ENCODE results near the gene ZSCAN1. TPM values are rescaled to one million over a fixed set of nuclear protein-coding genes. Genes with fewer than 3 reads are reported as not detected.

Gene ZSCAN1
- total RNA-seq, 3 donors from 2014 or later (not counting 1 experiment from before 2014, with no cell fraction given), result not detected

- H3K27me3 Mint-ChIP-seq (ENCODE audit: low read depth in 2 of 2), result no peaks in the 10 kb centered on the region
- peaks cover 75% of the 10 kb centered on the region for H3K9me3 ChIP-seq (ENCODE audit: control insufficient read depth, insufficient read depth, low read length)
- H3K4me1 ChIP-seq (ENCODE audit: control insufficient read depth, insufficient read depth, low read length), result peaks cover 13% of the 10 kb centered on the region
- no peak overlapping the region for H3K27ac ChIP-seq (ENCODE audit: low read length)
- DNase-seq (no peak), ATAC-seq (no peak)
- H3K4me3 Mint-ChIP-seq, result no peak overlapping the region
- no peaks in the 10 kb centered on the region for H3K4me1 Mint-ChIP-seq
- H3K27me3 ChIP-seq (ENCODE audit: control insufficient read depth, insufficient read depth, low read length), result no peaks in the 10 kb centered on the region
- H3K36me3 ChIP-seq (ENCODE audit: control insufficient read depth, insufficient read depth, low read length), result peaks cover 5% of the 10 kb centered on the region
- intact Hi-C loops (cut with micrococcal nuclease), result no loop called here
- WGBS (ENCODE audit: insufficient coverage), result 82% methylated on average over 20 of the region's 22 CpGs
- no peak overlapping the region for H3K27ac Mint-ChIP-seq
- H3K36me3 Mint-ChIP-seq, result peaks cover 44% of the 10 kb centered on the region
- no peak overlapping the region for H3K4me3 ChIP-seq (ENCODE audit: low read length)
- TF ChIP-seq CTCF (IDR thresholded peaks at IDR 0.05), result no peak
- peaks cover 13 to 15% of the 10 kb centered on the region in 2 donors for H3K9me3 Mint-ChIP-seq
These were observed 23.3 kb upstream of the ZSCAN1 start for GRCh38 chr19:58010507-58010906.

DNA sequence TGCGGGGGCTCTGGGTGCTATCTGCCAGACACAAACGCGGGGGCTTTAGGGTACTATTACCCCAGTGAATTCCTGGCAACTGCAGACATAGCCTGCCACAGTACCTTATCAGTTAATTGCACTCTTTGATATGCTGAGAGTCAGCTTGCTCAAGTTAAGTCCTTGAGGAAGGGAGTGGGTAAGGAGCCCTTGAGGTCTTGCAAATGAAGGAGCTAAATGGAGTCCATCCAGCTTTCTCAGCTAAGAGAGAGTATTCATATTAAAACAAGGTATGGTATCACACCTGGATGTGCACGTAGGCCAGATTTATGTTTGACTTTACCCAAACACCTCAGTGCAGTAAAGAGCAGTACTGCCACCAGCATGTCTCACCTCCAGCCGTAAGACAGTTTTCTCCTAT, 19.7 kb upstream of the ZSCAN1 start:
- Mint-ChIP-seq H3K36me3 (peaks cover 13% of the 10 kb centered on the region), H3K27ac (no peak overlapping the region), H3K4me3 (no peak overlapping the region), H3K27me3 (ENCODE audit: low read depth in 2 of 2) (no peaks in the 10 kb centered on the region), H3K4me1 (no peaks in the 10 kb centered on the region), H3K9me3 (peaks cover 7 to 8% of the 10 kb centered on the region in 2 donors)
- Histone ChIP-seq H3K4me3 (ENCODE audit: low read length) (no peak overlapping the region), H3K27me3 (ENCODE audit: control insufficient read depth, insufficient read depth, low read length) (no peaks in the 10 kb centered on the region), H3K4me1 (ENCODE audit: control insufficient read depth, insufficient read depth, low read length) (peaks cover 12% of the 10 kb centered on the region), H3K27ac (ENCODE audit: low read length) (no peak overlapping the region), H3K36me3 (ENCODE audit: control insufficient read depth, insufficient read depth, low read length) (no peaks in the 10 kb centered on the region), H3K9me3 (ENCODE audit: control insufficient read depth, insufficient read depth, low read length) (peaks cover 47% of the 10 kb centered on the region)
- ATAC-seq (no peak), DNase-seq (no peak)
- no peak for TF ChIP-seq CTCF (IDR thresholded peaks at IDR 0.05)
- intact Hi-C loops (cut with micrococcal nuclease), result no loop called here
- WGBS (ENCODE audit: insufficient coverage), result 60% methylated on average over 5 of the region's 5 CpGs

DNA sequence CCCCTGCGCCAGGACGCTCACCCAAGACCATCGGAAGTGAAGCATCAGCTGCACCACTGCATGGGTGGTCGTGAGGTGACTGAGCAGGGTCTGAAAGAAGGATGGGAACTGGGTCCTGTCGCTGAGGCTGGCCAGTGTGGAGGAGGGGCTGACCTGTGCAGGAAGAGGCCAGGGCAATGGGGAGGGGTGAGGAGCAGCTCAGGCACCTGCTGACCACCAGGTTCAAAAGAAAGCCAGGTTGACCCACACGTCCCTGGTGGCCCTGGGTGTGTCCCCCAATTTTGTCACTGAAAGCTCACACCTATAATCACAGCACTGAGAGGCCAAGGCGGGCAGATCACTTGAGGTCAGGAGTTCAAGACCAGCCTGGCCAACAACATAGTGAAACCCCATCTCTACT, 13.7 kb upstream of the ZSCAN1 start:
- Histone ChIP-seq H3K4me3 (ENCODE audit: low read length) (no peak overlapping the region), H3K27ac (ENCODE audit: low read length) (no peak overlapping the region), H3K9me3 (ENCODE audit: control insufficient read depth, insufficient read depth, low read length) (peaks cover 3% of the 10 kb centered on the region), H3K36me3 (ENCODE audit: control insufficient read depth, insufficient read depth, low read length) (no peaks in the 10 kb centered on the region), H3K4me1 (ENCODE audit: control insufficient read depth, insufficient read depth, low read length) (no peaks in the 10 kb centered on the region), H3K27me3 (ENCODE audit: control insufficient read depth, insufficient read depth, low read length) (no peaks in the 10 kb centered on the region)
- peaks cover 3 to 6% of the 10 kb centered on the region in 2 donors for H3K9me3 Mint-ChIP-seq
- no peaks in the 10 kb centered on the region for H3K36me3 Mint-ChIP-seq
- no peak for DNase-seq
- ATAC-seq, result no peak
- intact Hi-C loops (cut with micrococcal nuclease), result no loop called here
- H3K27ac Mint-ChIP-seq, result no peak overlapping the region
- WGBS (ENCODE audit: insufficient coverage), result 78% methylated on average over 7 of the region's 7 CpGs
- no peak for TF ChIP-seq CTCF (IDR thresholded peaks at IDR 0.05)
- no peaks in the 10 kb centered on the region for H3K4me1 Mint-ChIP-seq
- no peak overlapping the region for H3K4me3 Mint-ChIP-seq
- H3K27me3 Mint-ChIP-seq (ENCODE audit: low read depth in 2 of 2), result peaks cover 0 to 2% of the 10 kb centered on the region in 2 donors

Measured in natural killer cell (primary cell).